ENCODE measurements around the gene ABHD6.
A peak's percentile ranks its signal among the peaks of the same experiment; 100 is the strongest.
"Not testable (repeated sequence)": the region's sequence is repeated elsewhere in the genome, so short reads cannot be mapped to it uniquely, and the experiment has no call there.

Gene ABHD6

GRCh38 chr3:58241306-58242044 is 3.9 kb downstream of the ABHD6 start:
- H3K4me3 ChIP-seq (ENCODE audit: control insufficient read depth, low read depth, low read length): no peak overlapping the region
- TF ChIP-seq, protein P1, sequence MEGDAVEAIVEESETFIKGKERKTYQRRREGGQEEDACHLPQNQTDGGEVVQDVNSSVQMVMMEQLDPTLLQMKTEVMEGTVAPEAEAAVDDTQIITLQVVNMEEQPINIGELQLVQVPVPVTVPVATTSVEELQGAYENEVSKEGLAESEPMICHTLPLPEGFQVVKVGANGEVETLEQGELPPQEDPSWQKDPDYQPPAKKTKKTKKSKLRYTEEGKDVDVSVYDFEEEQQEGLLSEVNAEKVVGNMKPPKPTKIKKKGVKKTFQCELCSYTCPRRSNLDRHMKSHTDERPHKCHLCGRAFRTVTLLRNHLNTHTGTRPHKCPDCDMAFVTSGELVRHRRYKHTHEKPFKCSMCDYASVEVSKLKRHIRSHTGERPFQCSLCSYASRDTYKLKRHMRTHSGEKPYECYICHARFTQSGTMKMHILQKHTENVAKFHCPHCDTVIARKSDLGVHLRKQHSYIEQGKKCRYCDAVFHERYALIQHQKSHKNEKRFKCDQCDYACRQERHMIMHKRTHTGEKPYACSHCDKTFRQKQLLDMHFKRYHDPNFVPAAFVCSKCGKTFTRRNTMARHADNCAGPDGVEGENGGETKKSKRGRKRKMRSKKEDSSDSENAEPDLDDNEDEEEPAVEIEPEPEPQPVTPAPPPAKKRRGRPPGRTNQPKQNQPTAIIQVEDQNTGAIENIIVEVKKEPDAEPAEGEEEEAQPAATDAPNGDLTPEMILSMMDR (conservative IDR thresholded peaks at IDR 0.05; ENCODE audit: control insufficient read depth, insufficient read depth, low read depth, low read length): no peak
- no peak for DNase-seq (ENCODE audit: low read depth)

DNA sequence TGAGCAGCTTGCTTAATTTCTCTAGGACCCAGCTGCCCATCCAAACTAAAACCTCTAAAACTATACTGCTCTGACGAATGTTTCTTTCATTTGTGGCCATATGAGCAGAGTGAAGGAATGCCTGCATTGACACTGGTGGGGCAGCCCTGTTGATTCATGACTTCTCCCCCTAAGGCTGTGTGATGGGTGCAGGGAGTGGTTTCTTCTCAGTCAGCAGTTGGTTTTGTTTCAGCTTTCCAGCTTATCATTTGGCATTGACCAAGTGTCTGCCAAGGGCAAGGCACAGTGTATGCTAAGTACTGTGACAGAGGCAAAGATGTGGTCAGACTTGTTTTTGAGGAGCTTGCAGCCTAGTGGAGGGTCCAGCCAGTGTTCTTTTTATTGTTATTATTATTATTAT is 4.7 kb downstream of the ABHD6 start:
- H3K4me3 ChIP-seq (ENCODE audit: control insufficient read depth, low read depth, low read length): no peak overlapping the region
- TF ChIP-seq, protein P1 (conservative IDR thresholded peaks at IDR 0.05; ENCODE audit: control insufficient read depth, insufficient read depth, low read depth, low read length): no peak
- no peak for DNase-seq (ENCODE audit: low read depth)

GRCh38 chr3:58242860-58243259 is 5.3 kb downstream of the ABHD6 start:
- not testable (repeated sequence) for H3K4me3 ChIP-seq (ENCODE audit: control insufficient read depth, low read depth, low read length); DNase-seq (ENCODE audit: low read depth)

DNA sequence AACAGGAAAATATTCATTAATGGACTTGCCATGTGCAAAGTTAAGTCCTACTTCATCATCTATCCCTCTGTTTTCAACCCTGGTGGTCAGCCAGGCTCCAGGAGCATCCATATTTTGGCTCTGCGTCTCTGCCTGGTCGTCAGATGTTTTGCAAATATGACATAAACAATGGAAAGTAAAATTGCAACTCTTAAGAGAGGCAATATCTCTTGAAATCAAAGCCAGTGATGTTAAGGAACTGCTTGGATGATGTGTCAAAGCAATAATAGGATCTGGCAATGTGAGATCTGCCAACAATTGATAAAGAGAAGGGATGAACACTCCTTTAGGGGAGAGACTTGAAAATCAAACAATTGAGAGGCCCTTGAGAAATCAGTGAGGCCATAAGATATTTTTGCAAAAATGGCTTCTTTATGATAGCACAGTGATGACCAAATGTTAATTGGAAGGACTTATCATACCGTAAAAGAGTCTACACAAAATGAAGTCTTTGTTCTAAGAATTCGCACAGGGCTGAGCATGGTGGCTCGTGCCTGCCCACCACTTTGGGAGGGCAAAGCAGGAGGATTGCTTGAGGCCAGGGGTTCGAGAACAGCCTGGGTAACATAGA is 6.5 kb downstream of the ABHD6 start:
- H3K4me3 ChIP-seq (ENCODE audit: control insufficient read depth, low read depth, low read length): no peak overlapping the region
- TF ChIP-seq, protein P1 (conservative IDR thresholded peaks at IDR 0.05; ENCODE audit: control insufficient read depth, insufficient read depth, low read depth, low read length): no peak
- no peak for DNase-seq (ENCODE audit: low read depth)

- H3K4me3 ChIP-seq (ENCODE audit: control insufficient read depth, low read depth, low read length): no peak overlapping the region
- TF ChIP-seq, protein P1 (conservative IDR thresholded peaks at IDR 0.05; ENCODE audit: control insufficient read depth, insufficient read depth, low read depth, low read length): no peak
- DNase-seq (ENCODE audit: low read depth): no peak
Measured at GRCh38 chr3:58246148-58247047, 8.8 kb downstream of the ABHD6 start.

DNA sequence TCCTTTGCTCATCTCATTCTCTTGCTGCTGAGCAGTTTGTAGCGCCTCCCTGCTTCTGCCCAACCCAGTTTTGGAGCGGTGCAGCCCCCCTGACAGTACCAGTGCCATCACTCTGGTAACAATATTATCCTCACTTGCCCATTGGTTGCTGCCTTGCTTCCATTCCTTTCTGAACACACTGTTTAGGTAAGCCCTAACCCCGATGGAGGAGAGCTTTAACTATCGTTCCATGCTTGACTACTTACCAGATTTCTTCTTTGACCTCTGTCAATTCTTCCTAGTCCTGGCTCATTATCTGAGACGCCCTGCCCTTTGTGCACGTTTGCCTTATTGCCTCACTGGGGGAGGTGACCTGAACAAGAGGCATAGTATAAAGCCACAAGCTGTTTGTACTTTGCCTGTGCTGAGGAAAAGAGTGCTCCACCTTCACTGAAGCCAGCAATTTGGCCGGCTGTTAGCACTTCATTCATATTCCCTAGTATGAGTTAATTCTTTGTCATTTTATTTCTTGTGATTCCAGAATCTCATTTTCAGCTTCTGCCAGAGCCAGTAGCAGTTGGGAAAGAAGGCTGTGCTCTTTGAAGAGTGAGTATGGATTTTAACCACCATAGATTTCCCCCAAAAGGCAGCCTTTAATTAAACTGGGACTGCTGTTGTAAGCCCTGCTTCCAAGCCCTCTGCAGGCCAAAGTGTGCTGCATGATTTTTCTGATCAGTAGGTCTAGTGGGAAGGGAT is 11.9 kb downstream of the ABHD6 start:
- DNase-seq (ENCODE audit: low read depth): peak; percentile 18
- H3K4me3 ChIP-seq (ENCODE audit: control insufficient read depth, low read depth, low read length): no peak overlapping the region
- TF ChIP-seq, protein P1 (conservative IDR thresholded peaks at IDR 0.05; ENCODE audit: control insufficient read depth, insufficient read depth, low read depth, low read length): peak; percentile 35
